Measurements from ENCODE around the gene NEU1. TPM values are rescaled to one million over a fixed set of nuclear protein-coding genes. Genes with fewer than 3 reads are reported as not detected.
"Not testable (repeated sequence)": the region's sequence is repeated elsewhere in the genome, so short reads cannot be mapped to it uniquely, and the experiment has no call there.

The NEU1 gene
- total RNA-seq, 1 donor from 2014 or later = 22.2 TPM

- Mint-ChIP-seq H3K4me3 (no peak overlapping the region), H3K36me3 (ENCODE audit: low read depth) (peaks cover 5% of the 10 kb centered on the region), H3K27ac (no peak overlapping the region), H3K27me3 (peaks cover 2% of the 10 kb centered on the region), H3K4me1 (peaks cover 6% of the 10 kb centered on the region), H3K9me3 (no peaks in the 10 kb centered on the region)
- DNase-seq = no peak
- intact Hi-C loops (cut with micrococcal nuclease) = no loop called here
Measured at GRCh38 chr6:31874836-31875572, 12.4 kb upstream of the NEU1 start.

GRCh38 chr6:31874084-31874670 is 11.6 kb upstream of the NEU1 start:
- H3K9me3 Mint-ChIP-seq = no peaks in the 10 kb centered on the region
- H3K4me3 Mint-ChIP-seq = no peak overlapping the region
- no peak overlapping the region for H3K27ac Mint-ChIP-seq

GRCh38 chr6:31871046-31871659 is 8.5 kb upstream of the NEU1 start:
- no peak overlapping the region for H3K27ac Mint-ChIP-seq
- peaks cover 2% of the 10 kb centered on the region for H3K27me3 Mint-ChIP-seq
- intact Hi-C loops (cut with micrococcal nuclease) = no loop called here
- H3K9me3 Mint-ChIP-seq = no peaks in the 10 kb centered on the region
- H3K4me3 Mint-ChIP-seq = no peak overlapping the region
- H3K36me3 Mint-ChIP-seq (ENCODE audit: low read depth) = no peaks in the 10 kb centered on the region
- peaks cover 6% of the 10 kb centered on the region for H3K4me1 Mint-ChIP-seq
- no peak for DNase-seq

More at GRCh38 chr6:31874084-31874670, 11.6 kb upstream of the NEU1 start:
- intact Hi-C loops (cut with micrococcal nuclease) = no loop called here
- Mint-ChIP-seq H3K36me3 (ENCODE audit: low read depth) (no peaks in the 10 kb centered on the region), H3K4me1 (peaks cover 6% of the 10 kb centered on the region), H3K27me3 (peaks cover 2% of the 10 kb centered on the region)
- no peak for DNase-seq

- intact Hi-C loops (cut with micrococcal nuclease) = no loop called here
- H3K9me3 Mint-ChIP-seq = no peaks in the 10 kb centered on the region
- DNase-seq = no peak
- peaks cover 6% of the 10 kb centered on the region for H3K4me1 Mint-ChIP-seq
- no peak overlapping the region for H3K27ac Mint-ChIP-seq
- H3K36me3 Mint-ChIP-seq (ENCODE audit: low read depth) = no peaks in the 10 kb centered on the region
- H3K4me3 Mint-ChIP-seq = no peak overlapping the region
- peaks cover 2% of the 10 kb centered on the region for H3K27me3 Mint-ChIP-seq
Measured at GRCh38 chr6:31870385-31870921, 7.8 kb upstream of the NEU1 start.

DNA sequence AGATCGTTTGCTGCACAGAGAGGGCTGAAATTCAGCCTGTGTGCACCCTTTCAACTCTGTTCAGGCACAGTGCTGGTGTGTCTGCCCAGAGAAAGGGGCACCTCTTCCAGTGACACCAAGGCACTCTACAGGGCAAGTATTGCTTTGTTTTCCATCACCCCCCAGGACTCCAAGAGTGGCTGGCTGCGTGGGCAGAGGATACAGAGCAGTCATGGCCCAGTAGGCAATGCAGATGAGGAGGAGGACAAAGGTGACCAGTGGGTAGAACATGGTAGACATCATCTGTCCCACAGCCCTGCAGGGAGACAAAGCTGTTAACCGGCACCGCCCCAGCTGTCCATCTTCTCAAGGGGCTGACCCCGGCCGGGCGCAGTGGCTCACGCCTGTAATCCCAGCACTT is 6.7 kb upstream of the NEU1 start:
- H3K4me3 Mint-ChIP-seq = no peak overlapping the region
- H3K9me3 Mint-ChIP-seq = no peaks in the 10 kb centered on the region
- no peaks in the 10 kb centered on the region for H3K36me3 Mint-ChIP-seq (ENCODE audit: low read depth)
- H3K27me3 Mint-ChIP-seq = peaks cover 2% of the 10 kb centered on the region
- H3K4me1 Mint-ChIP-seq = peaks cover 8% of the 10 kb centered on the region
- no peak for DNase-seq
- intact Hi-C loops (cut with micrococcal nuclease) = loop anchor here (10.0 kb wide), 1 partner anchor 325 kb away; the partner anchor contains the start of genes ATP6V1G2, DDX39B and NFKBIL1
- no peak overlapping the region for H3K27ac Mint-ChIP-seq

- H3K4me1 Mint-ChIP-seq; H3K36me3 Mint-ChIP-seq (ENCODE audit: low read depth); H3K27ac Mint-ChIP-seq; H3K4me3 Mint-ChIP-seq; H3K9me3 Mint-ChIP-seq; H3K27me3 Mint-ChIP-seq; DNase-seq: not testable (repeated sequence)
- intact Hi-C loops (cut with micrococcal nuclease) = loop anchor here (10.0 kb wide), 1 partner anchor 324 kb away; the partner anchor contains the start of genes ATP6V1G2, DDX39B and NFKBIL1
Measured at GRCh38 chr6:31868658-31868971, 6.0 kb upstream of the NEU1 start.

DNA sequence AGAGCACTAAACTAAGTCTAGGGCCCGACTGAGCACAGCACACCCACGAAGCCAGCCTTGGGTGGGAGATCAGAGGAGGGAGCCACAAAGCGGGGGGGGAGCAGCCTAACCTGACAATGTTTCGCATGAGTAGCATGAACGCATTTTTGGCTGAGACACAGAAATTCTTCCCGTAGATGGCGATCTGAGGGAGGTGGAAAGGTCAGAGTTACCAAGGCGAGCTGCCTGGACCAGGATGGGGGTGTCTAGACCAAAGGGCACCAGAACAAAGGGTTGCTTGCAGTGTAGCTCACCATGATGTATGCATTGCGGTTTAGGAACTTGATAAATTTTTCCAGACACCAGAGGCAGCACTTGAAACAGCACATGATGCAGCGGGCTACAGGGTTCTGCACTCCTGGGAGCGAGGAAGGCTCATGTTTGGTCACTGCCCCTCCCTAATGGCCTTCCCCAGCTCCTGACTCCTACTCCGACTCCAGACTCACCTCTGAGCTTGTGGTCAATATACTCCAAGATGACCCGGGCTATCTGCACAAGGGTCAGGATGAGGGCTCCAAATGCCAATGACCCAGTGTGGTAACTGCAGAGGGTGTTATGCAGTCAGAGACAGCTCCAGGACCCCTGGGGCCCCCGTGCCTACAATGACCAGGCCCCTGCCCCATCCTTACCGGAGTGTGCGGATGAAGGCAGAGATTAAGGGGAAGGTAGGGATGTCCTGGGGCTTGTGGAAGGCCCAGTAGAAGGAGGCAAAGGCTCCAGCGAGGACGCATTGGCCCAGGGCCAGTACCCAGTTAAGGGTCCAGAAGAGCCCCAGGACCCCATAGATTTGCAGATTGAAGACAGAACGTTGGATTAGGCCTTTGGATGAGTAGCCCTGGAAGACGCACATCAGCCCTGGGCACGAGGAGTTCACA is 2.8 kb upstream of the NEU1 start:
- DNase-seq = no peak
- H3K27ac Mint-ChIP-seq = no peak overlapping the region

GRCh38 chr6:31864818-31865204 is 2.2 kb upstream of the NEU1 start:
- Mint-ChIP-seq H3K27ac (no peak overlapping the region), H3K9me3 (no peaks in the 10 kb centered on the region), H3K4me3 (no peak overlapping the region), H3K27me3 (peaks cover 3% of the 10 kb centered on the region), H3K36me3 (ENCODE audit: low read depth) (peaks cover 8% of the 10 kb centered on the region), H3K4me1 (peaks cover 21% of the 10 kb centered on the region)
- DNase-seq = no peak
- intact Hi-C loops (cut with micrococcal nuclease) = loop anchor here (10.0 kb wide), 1 partner anchor 320 kb away; the partner anchor contains the start of genes ATP6V1G2, DDX39B and NFKBIL1

More for the DNA sequence above, 2.8 kb upstream of the NEU1 start:
- Mint-ChIP-seq H3K4me1 (peaks cover 21% of the 10 kb centered on the region), H3K27me3 (peaks cover 3% of the 10 kb centered on the region), H3K9me3 (no peaks in the 10 kb centered on the region), H3K4me3 (no peak overlapping the region), H3K36me3 (ENCODE audit: low read depth) (peaks cover 3% of the 10 kb centered on the region)
- intact Hi-C loops (cut with micrococcal nuclease) = loop anchor here (10.0 kb wide), 1 partner anchor 321 kb away; the partner anchor contains the start of genes ATP6V1G2, DDX39B and NFKBIL1

DNA sequence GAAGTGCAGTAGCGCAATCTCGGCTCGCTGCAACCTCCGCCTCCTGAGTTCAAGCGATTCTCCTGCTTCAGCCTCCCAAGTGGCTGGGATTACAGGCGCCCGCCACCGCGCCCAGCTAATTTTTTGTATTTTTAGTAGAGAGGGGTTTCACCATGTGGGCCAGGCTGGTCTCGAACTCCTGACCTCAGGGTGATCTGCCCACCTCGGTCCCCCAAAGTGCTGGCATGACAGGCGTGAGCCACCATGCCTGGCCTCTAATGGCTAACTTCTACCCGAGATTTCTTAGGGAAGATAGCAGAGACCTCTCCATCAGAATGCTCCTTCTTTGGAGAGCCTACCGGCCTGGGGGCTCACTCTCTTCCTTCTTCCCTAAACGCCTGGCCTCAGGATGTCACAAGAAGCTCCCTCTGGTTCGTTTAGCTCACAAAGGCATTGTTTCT is 1.5 kb upstream of the NEU1 start:
- H3K36me3 Mint-ChIP-seq (ENCODE audit: low read depth) = peaks cover 13% of the 10 kb centered on the region
- not testable (repeated sequence) for H3K27me3 Mint-ChIP-seq, H3K9me3 Mint-ChIP-seq, DNase-seq
- H3K27ac Mint-ChIP-seq = peak overlapping the region; percentile 91
- H3K4me3 Mint-ChIP-seq = peak overlapping the region; percentile 93
- intact Hi-C loops (cut with micrococcal nuclease) = loop anchor here (10.0 kb wide), 1 partner anchor 319 kb away; the partner anchor contains the start of genes ATP6V1G2, DDX39B and NFKBIL1
- peaks cover 21% of the 10 kb centered on the region for H3K4me1 Mint-ChIP-seq

- H3K4me1 Mint-ChIP-seq = peaks cover 21% of the 10 kb centered on the region
- H3K4me3 Mint-ChIP-seq = peak overlapping the region; percentile 93
- peaks cover 14% of the 10 kb centered on the region for H3K36me3 Mint-ChIP-seq (ENCODE audit: low read depth)
- no peaks in the 10 kb centered on the region for H3K9me3 Mint-ChIP-seq
- peaks cover 3% of the 10 kb centered on the region for H3K27me3 Mint-ChIP-seq
- intact Hi-C loops (cut with micrococcal nuclease) = loop anchor here (1.0 to 10.0 kb wide), 4 partner anchors 28 to 1409 kb away; partner anchors contain the start of genes ATP6V1G2, DDX39B, NFKBIL1 and VPS52
- H3K27ac Mint-ChIP-seq = peak overlapping the region; percentile 91
- DNase-seq = peak; percentile 66
Measured at GRCh38 chr6:31861919-31862343, 690 bp downstream of the NEU1 start.

- Mint-ChIP-seq H3K27me3 (peaks cover 3% of the 10 kb centered on the region), H3K9me3 (no peaks in the 10 kb centered on the region), H3K36me3 (ENCODE audit: low read depth) (peaks cover 14% of the 10 kb centered on the region), H3K27ac (no peak overlapping the region), H3K4me3 (peak overlapping the region; percentile 93), H3K4me1 (peaks cover 21% of the 10 kb centered on the region)
- DNase-seq = no peak
- intact Hi-C loops (cut with micrococcal nuclease) = loop anchor here (10.0 kb wide), 1 partner anchor 316 kb away; the partner anchor contains the start of genes ATP6V1G2, DDX39B and NFKBIL1
Measured at GRCh38 chr6:31861150-31861549, 1.5 kb downstream of the NEU1 start.

DNA sequence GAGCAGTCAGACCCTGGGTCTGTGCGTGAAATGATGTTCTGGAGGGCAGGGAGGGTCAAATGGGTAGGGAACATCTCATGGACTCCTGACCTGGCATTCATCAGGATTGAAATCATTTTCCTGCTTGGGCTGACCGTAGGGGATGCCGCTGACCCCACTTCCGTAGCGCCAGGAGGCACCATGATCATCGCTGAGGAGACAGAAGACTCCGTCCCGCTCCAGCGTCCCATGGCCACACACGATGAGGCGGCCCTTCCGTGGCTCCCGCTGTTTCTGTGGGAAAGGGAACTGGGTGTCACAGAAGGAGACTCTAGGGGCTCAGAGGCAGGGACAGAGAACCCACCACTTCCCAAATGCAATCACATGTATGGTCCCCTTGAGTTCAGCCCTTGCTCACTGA is 2.3 kb downstream of the NEU1 start:
- H3K27ac Mint-ChIP-seq = no peak overlapping the region
- no peak overlapping the region for H3K4me3 Mint-ChIP-seq
- intact Hi-C loops (cut with micrococcal nuclease) = loop anchor here (10.0 kb wide), 1 partner anchor 316 kb away; the partner anchor contains the start of genes ATP6V1G2, DDX39B and NFKBIL1
- H3K36me3 Mint-ChIP-seq (ENCODE audit: low read depth) = peaks cover 14% of the 10 kb centered on the region
- DNase-seq = no peak
- no peaks in the 10 kb centered on the region for H3K9me3 Mint-ChIP-seq
- peaks cover 3% of the 10 kb centered on the region for H3K27me3 Mint-ChIP-seq
- H3K4me1 Mint-ChIP-seq = peaks cover 21% of the 10 kb centered on the region

- Mint-ChIP-seq H3K27me3 (peaks cover 3% of the 10 kb centered on the region), H3K36me3 (ENCODE audit: low read depth) (peaks cover 14% of the 10 kb centered on the region), H3K4me3 (no peak overlapping the region), H3K27ac (no peak overlapping the region), H3K4me1 (peaks cover 19% of the 10 kb centered on the region), H3K9me3 (no peaks in the 10 kb centered on the region)
- DNase-seq = no peak
- intact Hi-C loops (cut with micrococcal nuclease) = loop anchor here (10.0 kb wide), 1 partner anchor 315 kb away; the partner anchor contains the start of genes ATP6V1G2, DDX39B and NFKBIL1
Measured at GRCh38 chr6:31859923-31860322, 2.7 kb downstream of the NEU1 start.
